ENCODE measurements around the gene C16orf78. TPM values are rescaled to one million over a fixed set of nuclear protein-coding genes. Genes with fewer than 3 reads are reported as not detected.

The C16orf78 gene
- total RNA-seq, 6 donors from 2014 or later, result not detected

GRCh38 chr16:49407873-49408550 is 34.4 kb downstream of the C16orf78 start:
- H3K9me3 ChIP-seq, result peaks cover 0 to 6% (median 3%) of the 10 kb centered on the region in 4 donors
- H3K4me1 ChIP-seq, result peaks cover 0 to 7% (median 2%) of the 10 kb centered on the region in 4 donors
- DNase-seq, result peak; percentile 71 to 79
- H3K27ac ChIP-seq, result no peak overlapping the region
- 26 to 27% methylated on average over 17 of the region's 17 CpGs for WGBS, 2 donors
- no peak for TF ChIP-seq EP300 (IDR thresholded peaks at IDR 0.05)
- TF ChIP-seq CTCF (IDR thresholded peaks at IDR 0.05), result peak; percentile 78 to 91 (median 89)
- TF ChIP-seq POLR2AphosphoS5 (IDR thresholded peaks at IDR 0.05), result no peak
- no peak for TF ChIP-seq POLR2A (IDR thresholded peaks at IDR 0.05)
- H3K36me3 ChIP-seq, result no peaks in the 10 kb centered on the region
- ATAC-seq (ENCODE audit: low FRiP score in 2 of 2), result peak; percentile 76 to 95
- H3K4me3 ChIP-seq, result no peak overlapping the region
- no peaks in the 10 kb centered on the region for H3K27me3 ChIP-seq

- WGBS, 2 donors, result 94 to 98% methylated on average over 2 of the region's 2 CpGs
- ATAC-seq (ENCODE audit: low FRiP score in 2 of 2) (no peak), DNase-seq (no peak)
- Histone ChIP-seq H3K4me1 (peaks cover 0 to 7% (median 2%) of the 10 kb centered on the region in 4 donors), H3K27ac (no peak overlapping the region), H3K36me3 (no peaks in the 10 kb centered on the region), H3K9me3 (no peaks in the 10 kb centered on the region), H3K4me3 (no peak overlapping the region), H3K27me3 (no peaks in the 10 kb centered on the region)
- TF ChIP-seq EP300 (IDR thresholded peaks at IDR 0.05), result no peak
- TF ChIP-seq POLR2A (IDR thresholded peaks at IDR 0.05), result no peak
- no peak for TF ChIP-seq POLR2AphosphoS5 (IDR thresholded peaks at IDR 0.05)
- TF ChIP-seq CTCF (IDR thresholded peaks at IDR 0.05), result no peak
These were observed 35.5 kb downstream of the C16orf78 start for GRCh38 chr16:49409121-49409520.

- Histone ChIP-seq H3K27ac (no peak overlapping the region), H3K36me3 (no peaks in the 10 kb centered on the region), H3K9me3 (no peaks in the 10 kb centered on the region), H3K4me1 (peaks cover 0 to 7% (median 2%) of the 10 kb centered on the region in 4 donors), H3K27me3 (no peaks in the 10 kb centered on the region), H3K4me3 (no peak overlapping the region)
- 88% methylated on average over 3 of the region's 3 CpGs; no CpG with 5 or more reads in 1 of the 2 donors for WGBS, 2 donors
- DNase-seq (no peak), ATAC-seq (ENCODE audit: low FRiP score in 2 of 2) (no peak)
- TF ChIP-seq CTCF (IDR thresholded peaks at IDR 0.05) (no peak), POLR2A (IDR thresholded peaks at IDR 0.05) (no peak), EP300 (IDR thresholded peaks at IDR 0.05) (no peak), POLR2AphosphoS5 (IDR thresholded peaks at IDR 0.05) (no peak)
These were observed 36.6 kb downstream of the C16orf78 start for GRCh38 chr16:49410226-49410625.

- Histone ChIP-seq H3K4me3 (no peak overlapping the region), H3K4me1 (peaks cover 0 to 7% (median 2%) of the 10 kb centered on the region in 4 donors), H3K36me3 (no peaks in the 10 kb centered on the region), H3K27ac (no peak overlapping the region), H3K27me3 (no peaks in the 10 kb centered on the region), H3K9me3 (no peaks in the 10 kb centered on the region)
- TF ChIP-seq POLR2A (IDR thresholded peaks at IDR 0.05) (no peak), CTCF (IDR thresholded peaks at IDR 0.05) (no peak), EP300 (IDR thresholded peaks at IDR 0.05) (no peak), POLR2AphosphoS5 (IDR thresholded peaks at IDR 0.05) (no peak)
- ATAC-seq (ENCODE audit: low FRiP score in 2 of 2) (no peak), DNase-seq (peak in 1 of 2 donors; percentile 36)
- WGBS, 2 donors, result 84 to 96% methylated on average over 4 to 10 of the region's 11 CpGs
These were observed 37.7 kb downstream of the C16orf78 start for GRCh38 chr16:49411121-49411970.

All from upper lobe of left lung (tissue), 6 donors.